Ishikawa (cell line): Measurements from ENCODE around the gene TYW5.

Experiments
- CEBPB ChIP-seq: IDR thresholded peaks from 2 replicates; pipeline ENCODE4 v1.6.1; 2012
- CREB1 ChIP-seq: IDR thresholded peaks from 2 replicates; pipeline ENCODE4 v1.6.1; 2012; ENCODE audit warnings: low read depth
- EGR1 ChIP-seq: IDR thresholded peaks from 2 replicates; pipeline ENCODE4 v1.6.1; 2012
- EP300 ChIP-seq: IDR thresholded peaks from 2 replicates; pipeline ENCODE4 v1.6.1; 2012; ENCODE audit warnings: borderline replicate concordance
- FOXM1 ChIP-seq: IDR thresholded peaks from 2 replicates; pipeline ENCODE4 v1.6.1; 2012; ENCODE audit warnings: low read depth, borderline replicate concordance
- NFIC ChIP-seq: IDR thresholded peaks from 2 replicates; pipeline ENCODE4 v1.6.1; 2012
- RAD21 ChIP-seq: IDR thresholded peaks from 2 replicates; pipeline ENCODE4 v1.6.1; 2012; ENCODE audit warnings: low read depth
- TAF1 ChIP-seq: IDR thresholded peaks from 2 replicates; pipeline ENCODE4 v1.6.1; 2012; ENCODE audit warnings: low read depth, mild to moderate bottlenecking
- TCF12 ChIP-seq: IDR thresholded peaks from 2 replicates; pipeline ENCODE4 v1.6.1; 2012; ENCODE audit warnings: low read depth
- TEAD4 ChIP-seq: IDR thresholded peaks from 2 replicates; pipeline ENCODE4 v1.6.1; 2012
- YY1 ChIP-seq: IDR thresholded peaks from 2 replicates; pipeline ENCODE4 v1.6.1; 2012; ENCODE audit warnings: low read depth
- ZBTB7A ChIP-seq: IDR thresholded peaks from 2 replicates; pipeline ENCODE4 v1.6.1; 2012; ENCODE audit warnings: low read depth
- TF ChIP-seq, protein P1 (sequence below): IDR thresholded peaks from 2 replicates; pipeline ENCODE4 v1.6.1; 2012
- TF ChIP-seq, protein P2 (sequence below): IDR thresholded peaks from 2 replicates; pipeline ENCODE4 v1.6.1; 2012
- TF ChIP-seq, protein P3 (sequence below): IDR thresholded peaks from 2 replicates; pipeline ENCODE4 v1.6.1; 2012; ENCODE audit warnings: low read depth, mild to moderate bottlenecking

The TYW5 gene

DNA sequence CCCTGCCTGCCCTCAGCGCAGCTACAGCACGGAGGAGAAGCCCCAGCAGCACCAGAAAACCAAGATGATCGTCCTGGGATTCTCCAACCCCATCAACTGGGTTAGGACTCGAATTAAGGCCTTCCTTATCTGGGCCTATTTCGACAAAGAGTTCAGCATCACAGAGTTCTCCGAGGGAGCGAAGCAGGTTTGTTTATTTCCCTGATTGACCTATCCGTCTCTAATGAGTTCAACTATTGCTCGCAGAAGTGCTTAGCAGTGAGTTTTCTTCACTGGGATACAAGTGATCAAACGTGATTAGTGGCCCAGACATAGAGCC, 730 bp upstream of the TYW5 start:
- TF ChIP-seq TCF12 (no peak), EGR1 (no peak), ZBTB7A (no peak)

DNA sequence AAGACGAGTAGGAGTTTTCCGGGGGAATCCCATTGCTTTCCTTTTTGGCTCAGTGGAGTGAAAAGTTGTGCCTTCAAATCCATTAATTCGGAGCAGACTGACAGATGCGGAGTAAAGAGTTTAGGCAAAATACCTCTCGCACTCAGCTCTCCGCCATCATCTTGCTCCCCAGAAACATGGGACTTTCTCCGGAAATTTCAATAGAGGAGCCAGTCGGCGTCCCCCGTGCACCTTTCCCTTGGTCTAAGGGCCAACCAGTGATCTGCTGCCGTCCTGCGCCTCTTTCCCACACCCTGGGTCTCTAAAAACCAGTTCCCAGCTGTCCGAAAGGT, 318 bp downstream of the TYW5 start:
- no peak for TF ChIP-seq TEAD4
- TF ChIP-seq TCF12: no peak
- TF ChIP-seq YY1: no peak
- no peak for TF ChIP-seq RAD21
- TF ChIP-seq ZBTB7A: no peak
- TF ChIP-seq TAF1: no peak

DNA sequence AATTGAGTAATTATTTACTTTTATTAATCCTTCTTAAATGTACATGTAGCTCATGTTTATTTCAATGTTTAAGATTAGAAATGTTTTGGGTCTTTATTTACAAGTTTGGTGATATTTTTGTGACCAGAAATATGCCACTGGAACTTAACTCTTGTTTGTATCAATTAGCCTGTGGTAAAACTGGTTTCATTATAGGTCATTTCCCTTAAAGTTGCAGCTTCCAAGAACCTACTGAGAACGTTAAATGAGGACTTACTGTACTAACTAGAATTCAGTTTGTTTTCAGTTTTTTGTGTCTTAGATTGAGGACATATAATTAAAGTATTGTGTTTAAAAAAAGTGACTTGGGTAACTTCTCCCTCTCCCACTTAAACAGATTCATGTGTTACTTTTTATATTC, 4.3 kb downstream of the TYW5 start:
- TF ChIP-seq YY1: no peak

DNA sequence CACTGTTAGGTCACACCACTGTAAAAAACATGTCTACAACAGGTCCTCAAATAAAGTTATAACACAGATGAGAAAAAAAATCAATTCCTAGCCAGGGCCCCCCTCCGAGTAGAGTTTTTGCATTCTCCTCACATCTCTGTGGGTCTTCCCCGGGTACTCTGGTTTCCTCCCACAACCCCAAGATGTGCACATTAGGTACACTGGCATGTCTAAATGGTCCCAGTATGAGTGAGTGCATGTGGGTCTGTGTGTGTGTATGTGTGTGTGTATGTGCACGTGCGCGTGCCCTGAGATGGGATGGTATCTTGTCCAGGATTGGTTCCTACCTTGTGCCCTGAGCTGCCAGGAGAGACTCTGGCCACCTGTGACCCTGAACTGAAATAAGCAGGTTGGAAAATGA, 4.9 kb downstream of the TYW5 start:
- TF ChIP-seq NFIC: no peak
- TF ChIP-seq TEAD4: no peak
- TF ChIP-seq, protein P1, sequence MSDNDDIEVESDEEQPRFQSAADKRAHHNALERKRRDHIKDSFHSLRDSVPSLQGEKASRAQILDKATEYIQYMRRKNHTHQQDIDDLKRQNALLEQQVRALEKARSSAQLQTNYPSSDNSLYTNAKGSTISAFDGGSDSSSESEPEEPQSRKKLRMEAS: no peak
- no peak for TF ChIP-seq CREB1
- TF ChIP-seq, protein P2, sequence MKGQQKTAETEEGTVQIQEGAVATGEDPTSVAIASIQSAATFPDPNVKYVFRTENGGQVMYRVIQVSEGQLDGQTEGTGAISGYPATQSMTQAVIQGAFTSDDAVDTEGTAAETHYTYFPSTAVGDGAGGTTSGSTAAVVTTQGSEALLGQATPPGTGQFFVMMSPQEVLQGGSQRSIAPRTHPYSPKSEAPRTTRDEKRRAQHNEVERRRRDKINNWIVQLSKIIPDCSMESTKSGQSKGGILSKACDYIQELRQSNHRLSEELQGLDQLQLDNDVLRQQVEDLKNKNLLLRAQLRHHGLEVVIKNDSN: no peak
- TF ChIP-seq EP300: no peak
- TF ChIP-seq TCF12: no peak
- no peak for TF ChIP-seq FOXM1
- TF ChIP-seq, protein P3, sequence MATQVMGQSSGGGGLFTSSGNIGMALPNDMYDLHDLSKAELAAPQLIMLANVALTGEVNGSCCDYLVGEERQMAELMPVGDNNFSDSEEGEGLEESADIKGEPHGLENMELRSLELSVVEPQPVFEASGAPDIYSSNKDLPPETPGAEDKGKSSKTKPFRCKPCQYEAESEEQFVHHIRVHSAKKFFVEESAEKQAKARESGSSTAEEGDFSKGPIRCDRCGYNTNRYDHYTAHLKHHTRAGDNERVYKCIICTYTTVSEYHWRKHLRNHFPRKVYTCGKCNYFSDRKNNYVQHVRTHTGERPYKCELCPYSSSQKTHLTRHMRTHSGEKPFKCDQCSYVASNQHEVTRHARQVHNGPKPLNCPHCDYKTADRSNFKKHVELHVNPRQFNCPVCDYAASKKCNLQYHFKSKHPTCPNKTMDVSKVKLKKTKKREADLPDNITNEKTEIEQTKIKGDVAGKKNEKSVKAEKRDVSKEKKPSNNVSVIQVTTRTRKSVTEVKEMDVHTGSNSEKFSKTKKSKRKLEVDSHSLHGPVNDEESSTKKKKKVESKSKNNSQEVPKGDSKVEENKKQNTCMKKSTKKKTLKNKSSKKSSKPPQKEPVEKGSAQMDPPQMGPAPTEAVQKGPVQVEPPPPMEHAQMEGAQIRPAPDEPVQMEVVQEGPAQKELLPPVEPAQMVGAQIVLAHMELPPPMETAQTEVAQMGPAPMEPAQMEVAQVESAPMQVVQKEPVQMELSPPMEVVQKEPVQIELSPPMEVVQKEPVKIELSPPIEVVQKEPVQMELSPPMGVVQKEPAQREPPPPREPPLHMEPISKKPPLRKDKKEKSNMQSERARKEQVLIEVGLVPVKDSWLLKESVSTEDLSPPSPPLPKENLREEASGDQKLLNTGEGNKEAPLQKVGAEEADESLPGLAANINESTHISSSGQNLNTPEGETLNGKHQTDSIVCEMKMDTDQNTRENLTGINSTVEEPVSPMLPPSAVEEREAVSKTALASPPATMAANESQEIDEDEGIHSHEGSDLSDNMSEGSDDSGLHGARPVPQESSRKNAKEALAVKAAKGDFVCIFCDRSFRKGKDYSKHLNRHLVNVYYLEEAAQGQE: no peak

DNA sequence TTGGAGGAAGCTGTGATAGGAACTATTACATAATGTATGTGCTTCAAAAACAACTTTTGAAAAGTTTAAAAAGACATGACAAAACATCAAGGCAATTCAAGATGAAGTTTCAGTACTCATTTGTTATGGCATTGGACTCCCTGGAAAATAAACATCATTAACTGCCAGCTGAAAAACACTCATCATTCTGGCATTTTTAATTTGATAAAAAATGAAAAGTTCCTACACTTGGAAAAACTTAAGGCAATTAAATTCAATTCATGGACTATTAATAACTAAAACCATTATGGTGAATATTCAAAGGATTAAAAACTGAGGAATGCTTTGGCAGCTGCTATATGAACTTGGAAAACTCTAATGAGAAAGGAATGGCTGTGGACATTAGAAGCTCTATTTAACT, 8.5 kb downstream of the TYW5 start:
- TF ChIP-seq CREB1 (no peak), TEAD4 (no peak), TAF1 (no peak)

DNA sequence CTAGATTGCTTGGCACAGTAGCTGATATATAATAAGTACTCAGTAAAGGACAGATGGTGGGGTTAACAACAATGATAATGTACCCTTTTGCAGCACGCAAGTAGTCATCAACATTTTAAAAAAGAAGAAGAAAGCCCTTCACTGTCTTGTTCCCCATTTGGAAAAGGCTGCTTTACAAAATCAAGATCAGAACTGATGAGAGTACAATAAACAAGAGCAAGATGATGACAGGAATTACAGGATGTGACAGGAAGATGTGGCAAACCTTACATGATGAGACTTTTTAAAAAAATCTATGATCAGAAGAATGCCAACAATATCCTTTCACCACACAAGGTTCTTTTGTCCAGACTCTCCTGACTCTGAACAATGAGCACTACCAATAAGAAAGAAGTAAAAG, 9.1 kb downstream of the TYW5 start:
- TF ChIP-seq FOXM1 (no peak), RAD21 (no peak), ZBTB7A (no peak)
- TF ChIP-seq, protein P2: no peak
- TF ChIP-seq, protein P3: no peak
- TF ChIP-seq, protein P1: no peak

DNA sequence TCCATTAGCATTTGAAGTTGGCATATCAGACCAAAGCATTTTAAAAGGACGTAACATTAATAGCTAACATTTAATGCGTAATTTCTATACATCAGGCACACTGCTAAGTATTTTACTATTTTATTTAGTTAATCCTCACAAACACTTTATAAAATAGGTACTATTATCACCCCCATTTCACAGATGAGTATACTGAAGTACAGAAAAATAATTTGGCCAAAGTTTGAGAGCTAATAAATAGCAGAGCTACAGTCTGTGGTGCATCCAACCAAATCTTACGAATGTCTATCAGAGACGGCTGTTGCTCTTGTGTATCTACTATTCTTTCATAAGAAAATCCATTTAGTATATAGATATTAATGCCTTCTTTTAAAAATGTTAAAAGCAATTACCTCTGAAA, 11.9 kb downstream of the TYW5 start:
- TF ChIP-seq, protein P1: no peak
- TF ChIP-seq CEBPB: no peak
- TF ChIP-seq CREB1: no peak
- TF ChIP-seq ZBTB7A: no peak
- TF ChIP-seq FOXM1: no peak
- no peak for TF ChIP-seq YY1
- no peak for TF ChIP-seq NFIC
- TF ChIP-seq, protein P3: no peak
- no peak for TF ChIP-seq TAF1
- no peak for TF ChIP-seq EGR1
- TF ChIP-seq EP300: no peak
- no peak for TF ChIP-seq RAD21
- TF ChIP-seq TEAD4: no peak
- TF ChIP-seq TCF12: no peak
- TF ChIP-seq, protein P2: no peak
